ENCODE measurements around the gene MRPS27. TPM values are rescaled to one million over a fixed set of nuclear protein-coding genes. Genes with fewer than 3 reads are reported as not detected.

Gene MRPS27
- polyA plus RNA-seq, 2 of the 4 experiments (the other 2 are of a cell fraction), result 81.0 to 141 TPM

- CTCF ChIA-PET, result no interaction called here
- ATAC-seq (no peak), FAIRE-seq (no peak), DNase-seq (ENCODE audit: low read depth in 1 of 2, low spot score in 1 of 2) (no peak)
- POLR2A ChIA-PET, result no interaction called here
- Histone ChIP-seq H3K4me2 (no peak overlapping the region), H3K27ac (peak overlapping the region in 1 of 2 experiments; percentile 66; a peak in 4 of 6 replicates), H3K9me3 (peaks cover 3% of the 10 kb centered on the region; the same call in 1 of the 3 replicates), H3K4me3 (no peak overlapping the region), H3K4me1 (peaks cover 48% of the 10 kb centered on the region)
- no peak for TF ChIP-seq HDAC2 (IDR thresholded peaks at IDR 0.05)
- TF ChIP-seq NFE2L2 (conservative IDR thresholded peaks at IDR 0.05; ENCODE audit: low read length), result no peak
- TF ChIP-seq HOXB13 (CRISPR knock-in tag; IDR thresholded peaks at IDR 0.05; ENCODE audit: low read depth), result no peak
- TF ChIP-seq PBX3 (IDR thresholded peaks at IDR 0.05), result no peak
- no peak for TF ChIP-seq CEBPB (IDR thresholded peaks at IDR 0.05)
- TF ChIP-seq, protein P1, sequence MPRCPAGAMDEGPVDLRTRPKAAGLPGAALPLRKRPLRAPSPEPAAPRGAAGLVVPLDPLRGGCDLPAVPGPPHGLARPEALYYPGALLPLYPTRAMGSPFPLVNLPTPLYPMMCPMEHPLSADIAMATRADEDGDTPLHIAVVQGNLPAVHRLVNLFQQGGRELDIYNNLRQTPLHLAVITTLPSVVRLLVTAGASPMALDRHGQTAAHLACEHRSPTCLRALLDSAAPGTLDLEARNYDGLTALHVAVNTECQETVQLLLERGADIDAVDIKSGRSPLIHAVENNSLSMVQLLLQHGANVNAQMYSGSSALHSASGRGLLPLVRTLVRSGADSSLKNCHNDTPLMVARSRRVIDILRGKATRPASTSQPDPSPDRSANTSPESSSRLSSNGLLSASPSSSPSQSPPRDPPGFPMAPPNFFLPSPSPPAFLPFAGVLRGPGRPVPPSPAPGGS (IDR thresholded peaks at IDR 0.05), result no peak
- TF ChIP-seq, protein P2, sequence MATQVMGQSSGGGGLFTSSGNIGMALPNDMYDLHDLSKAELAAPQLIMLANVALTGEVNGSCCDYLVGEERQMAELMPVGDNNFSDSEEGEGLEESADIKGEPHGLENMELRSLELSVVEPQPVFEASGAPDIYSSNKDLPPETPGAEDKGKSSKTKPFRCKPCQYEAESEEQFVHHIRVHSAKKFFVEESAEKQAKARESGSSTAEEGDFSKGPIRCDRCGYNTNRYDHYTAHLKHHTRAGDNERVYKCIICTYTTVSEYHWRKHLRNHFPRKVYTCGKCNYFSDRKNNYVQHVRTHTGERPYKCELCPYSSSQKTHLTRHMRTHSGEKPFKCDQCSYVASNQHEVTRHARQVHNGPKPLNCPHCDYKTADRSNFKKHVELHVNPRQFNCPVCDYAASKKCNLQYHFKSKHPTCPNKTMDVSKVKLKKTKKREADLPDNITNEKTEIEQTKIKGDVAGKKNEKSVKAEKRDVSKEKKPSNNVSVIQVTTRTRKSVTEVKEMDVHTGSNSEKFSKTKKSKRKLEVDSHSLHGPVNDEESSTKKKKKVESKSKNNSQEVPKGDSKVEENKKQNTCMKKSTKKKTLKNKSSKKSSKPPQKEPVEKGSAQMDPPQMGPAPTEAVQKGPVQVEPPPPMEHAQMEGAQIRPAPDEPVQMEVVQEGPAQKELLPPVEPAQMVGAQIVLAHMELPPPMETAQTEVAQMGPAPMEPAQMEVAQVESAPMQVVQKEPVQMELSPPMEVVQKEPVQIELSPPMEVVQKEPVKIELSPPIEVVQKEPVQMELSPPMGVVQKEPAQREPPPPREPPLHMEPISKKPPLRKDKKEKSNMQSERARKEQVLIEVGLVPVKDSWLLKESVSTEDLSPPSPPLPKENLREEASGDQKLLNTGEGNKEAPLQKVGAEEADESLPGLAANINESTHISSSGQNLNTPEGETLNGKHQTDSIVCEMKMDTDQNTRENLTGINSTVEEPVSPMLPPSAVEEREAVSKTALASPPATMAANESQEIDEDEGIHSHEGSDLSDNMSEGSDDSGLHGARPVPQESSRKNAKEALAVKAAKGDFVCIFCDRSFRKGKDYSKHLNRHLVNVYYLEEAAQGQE (IDR thresholded peaks at IDR 0.05), result no peak
- TF ChIP-seq, protein P3, sequence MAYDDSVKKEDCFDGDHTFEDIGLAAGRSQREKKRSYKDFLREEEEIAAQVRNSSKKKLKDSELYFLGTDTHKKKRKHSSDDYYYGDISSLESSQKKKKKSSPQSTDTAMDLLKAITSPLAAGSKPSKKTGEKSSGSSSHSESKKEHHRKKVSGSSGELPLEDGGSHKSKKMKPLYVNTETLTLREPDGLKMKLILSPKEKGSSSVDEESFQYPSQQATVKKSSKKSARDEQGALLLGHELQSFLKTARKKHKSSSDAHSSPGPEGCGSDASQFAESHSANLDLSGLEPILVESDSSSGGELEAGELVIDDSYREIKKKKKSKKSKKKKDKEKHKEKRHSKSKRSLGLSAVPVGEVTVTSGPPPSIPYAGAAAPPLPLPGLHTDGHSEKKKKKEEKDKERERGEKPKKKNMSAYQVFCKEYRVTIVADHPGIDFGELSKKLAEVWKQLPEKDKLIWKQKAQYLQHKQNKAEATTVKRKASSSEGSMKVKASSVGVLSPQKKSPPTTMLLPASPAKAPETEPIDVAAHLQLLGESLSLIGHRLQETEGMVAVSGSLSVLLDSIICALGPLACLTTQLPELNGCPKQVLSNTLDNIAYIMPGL (CRISPR knock-in tag; IDR thresholded peaks at IDR 0.05; ENCODE audit: borderline replicate concordance), result no peak
- TF ChIP-seq CBX2 (IDR thresholded peaks at IDR 0.05; ENCODE audit: borderline replicate concordance, low read depth), result no peak
- no peak for TF ChIP-seq FOSL2 (IDR thresholded peaks at IDR 0.05)
- TF ChIP-seq FOSL2 (CRISPR knock-in tag; IDR thresholded peaks at IDR 0.05), result no peak
- TF ChIP-seq ZFP36 (IDR thresholded peaks at IDR 0.05; ENCODE audit: borderline replicate concordance, partially characterized antibody), result no peak
- TF ChIP-seq, protein P4, sequence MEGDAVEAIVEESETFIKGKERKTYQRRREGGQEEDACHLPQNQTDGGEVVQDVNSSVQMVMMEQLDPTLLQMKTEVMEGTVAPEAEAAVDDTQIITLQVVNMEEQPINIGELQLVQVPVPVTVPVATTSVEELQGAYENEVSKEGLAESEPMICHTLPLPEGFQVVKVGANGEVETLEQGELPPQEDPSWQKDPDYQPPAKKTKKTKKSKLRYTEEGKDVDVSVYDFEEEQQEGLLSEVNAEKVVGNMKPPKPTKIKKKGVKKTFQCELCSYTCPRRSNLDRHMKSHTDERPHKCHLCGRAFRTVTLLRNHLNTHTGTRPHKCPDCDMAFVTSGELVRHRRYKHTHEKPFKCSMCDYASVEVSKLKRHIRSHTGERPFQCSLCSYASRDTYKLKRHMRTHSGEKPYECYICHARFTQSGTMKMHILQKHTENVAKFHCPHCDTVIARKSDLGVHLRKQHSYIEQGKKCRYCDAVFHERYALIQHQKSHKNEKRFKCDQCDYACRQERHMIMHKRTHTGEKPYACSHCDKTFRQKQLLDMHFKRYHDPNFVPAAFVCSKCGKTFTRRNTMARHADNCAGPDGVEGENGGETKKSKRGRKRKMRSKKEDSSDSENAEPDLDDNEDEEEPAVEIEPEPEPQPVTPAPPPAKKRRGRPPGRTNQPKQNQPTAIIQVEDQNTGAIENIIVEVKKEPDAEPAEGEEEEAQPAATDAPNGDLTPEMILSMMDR (IDR thresholded peaks at IDR 0.05), result no peak
- 92% methylated on average over 2 of the region's 2 CpGs for WGBS (ENCODE audit: missing lambda C conversion rate)
Observed at GRCh38 chr5:72351376-72351775, 31.3 kb upstream of the MRPS27 start.

- ATAC-seq, result peak; percentile 98 to 99
- DNase-seq (ENCODE audit: low read depth in 1 of 2, low spot score in 1 of 2), result peak; percentile 83 to 86
- CTCF ChIA-PET, result interaction anchor here (0.8 to 1.1 kb wide), 2 partner anchors 9 to 608 kb away, joined by 3 to 5 read pairs; no protein-coding TSS in a partner anchor
- H3K27ac ChIP-seq, result peak overlapping the region; percentile 85 to 92
- H3K4me2 ChIP-seq, result peak overlapping the region; percentile 65
- FAIRE-seq, result peak; percentile 83
- 3% methylated on average over 4 of the region's 4 CpGs for WGBS (ENCODE audit: missing lambda C conversion rate)
- peaks cover 44% of the 10 kb centered on the region for H3K4me1 ChIP-seq
- peaks cover 3% of the 10 kb centered on the region; the same call in 1 of the 3 replicates for H3K9me3 ChIP-seq
- H3K4me3 ChIP-seq, result no peak overlapping the region
- POLR2A ChIA-PET, result interaction anchor here (0.6 to 1.5 kb wide), 4 partner anchors 28 to 752 kb away, joined by 3 to 12 read pairs (median 4); partner anchors contain the start of genes MRPS27 and PTCD2
- TF ChIP-seq KDM1A (IDR thresholded peaks at IDR 0.05; ENCODE audit: low read depth), result no peak
- TF ChIP-seq SMC3 (IDR thresholded peaks at IDR 0.05), result no peak
- peak; percentile 88; the same call in 1 of the 2 replicates for TF ChIP-seq GATA3 (IDR thresholded peaks at IDR 0.05; ENCODE audit: borderline replicate concordance)
- TF ChIP-seq ZC3H11A (IDR thresholded peaks at IDR 0.05), result no peak
- no peak for TF ChIP-seq EHF (CRISPR knock-in tag; IDR thresholded peaks at IDR 0.05)
- TF ChIP-seq NPAS2 (CRISPR knock-in tag; IDR thresholded peaks at IDR 0.05; ENCODE audit: borderline replicate concordance), result no peak
- TF ChIP-seq NR3C1 (IDR thresholded peaks at IDR 0.05), result no peak
- TF ChIP-seq, protein P3 (CRISPR knock-in tag; IDR thresholded peaks at IDR 0.05; ENCODE audit: borderline replicate concordance), result no peak
- TF ChIP-seq RARB (CRISPR knock-in tag; IDR thresholded peaks at IDR 0.05), result no peak
- no peak for TF ChIP-seq FOXS1 (CRISPR knock-in tag; IDR thresholded peaks at IDR 0.05)
- no peak for TF ChIP-seq RNF2 (IDR thresholded peaks at IDR 0.05; ENCODE audit: borderline replicate concordance, low read depth)
- TF ChIP-seq JUN (IDR thresholded peaks at IDR 0.05), result peak; percentile 92 to 94
- no peak for TF ChIP-seq PHF8 (IDR thresholded peaks at IDR 0.05; ENCODE audit: borderline replicate concordance, low read depth)
Observed at GRCh38 chr5:72347801-72348308, 27.8 kb upstream of the MRPS27 start.
